CD4-positive, alpha-beta T cell treated with Interleukin-6 at 100 ng/mL for 8 hours (primary cell): ENCODE data around the gene MRPL9.

Source experiments
- DNase-seq: peaks from one replicate; pipeline ENCODE4 v3.0.0-alpha.2; 2020; ENCODE audit warnings: mixed read lengths, low spot score

Gene MRPL9

DNA sequence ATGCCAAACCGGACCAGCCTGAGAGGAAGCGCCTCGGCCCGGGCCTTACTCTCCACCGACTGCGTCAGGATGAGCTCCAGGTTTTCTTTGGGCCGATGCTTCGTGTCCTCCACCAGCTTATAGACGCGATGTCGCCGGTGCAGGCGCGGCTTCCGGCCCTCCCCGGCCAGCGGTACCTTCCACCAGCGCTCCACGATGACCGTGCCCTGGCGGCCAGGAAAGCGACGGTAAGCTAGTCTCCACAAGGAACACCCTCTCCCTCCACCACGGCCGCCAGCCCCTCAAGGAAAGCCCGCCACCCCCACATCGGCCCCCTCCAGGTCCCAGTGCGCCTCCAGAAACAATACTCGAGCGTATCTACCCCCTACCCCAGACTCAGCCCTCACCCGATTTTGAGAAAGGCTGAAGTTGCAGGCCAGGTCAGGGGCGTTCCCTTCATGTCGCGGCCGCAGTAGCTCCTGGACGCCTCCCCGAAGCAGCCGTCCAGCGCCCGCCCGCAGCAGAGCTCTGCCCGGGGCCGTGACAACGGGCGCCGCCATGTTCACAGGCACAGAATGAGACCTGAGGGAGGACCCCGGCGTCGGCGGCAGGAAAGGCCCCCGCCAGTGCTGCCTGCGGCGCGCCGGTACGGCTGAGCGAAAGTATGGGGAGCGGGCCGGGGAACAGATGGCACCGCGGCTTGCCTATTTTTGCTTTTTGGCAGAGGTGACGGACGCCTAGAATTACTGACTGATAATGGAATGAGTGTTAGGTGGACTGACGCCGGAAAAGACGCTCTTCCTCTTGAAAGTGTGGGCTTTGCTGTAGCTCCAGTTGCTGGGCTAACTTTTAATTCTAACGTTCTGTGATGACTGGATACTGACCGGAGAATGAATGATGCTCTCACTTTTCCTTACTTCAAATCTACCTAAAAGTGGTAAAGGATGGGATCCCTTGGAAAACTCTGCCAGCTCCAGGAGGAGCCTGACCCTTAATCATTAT is at the start of gene MRPL9:
TSS of gene MRPL9 (minus strand) at position 556 of the 981 bp plus-strand sequence. CDS start at position 539, 17 bp downstream.
- peak; percentile 79 for DNase-seq

DNA sequence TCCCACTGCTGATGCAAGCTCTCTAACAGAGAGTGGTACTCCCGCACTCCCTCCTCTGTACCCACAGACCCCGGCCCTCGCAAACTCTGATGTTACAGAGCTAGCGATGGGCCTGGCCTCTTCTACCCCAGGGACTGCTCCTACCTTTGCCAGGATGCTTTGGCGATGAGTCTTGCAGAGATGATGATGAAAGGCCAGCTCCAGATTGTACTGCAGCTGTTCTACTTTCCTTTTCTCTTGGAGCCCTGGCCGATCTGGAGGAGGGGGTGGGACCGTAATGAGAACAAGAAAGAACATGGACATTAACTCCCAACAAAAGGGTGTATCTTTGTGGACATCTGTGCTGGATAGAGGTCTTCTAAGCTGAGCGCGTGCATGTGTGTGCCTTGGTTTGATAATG is 47.9 kb upstream of the MRPL9 start:
- DNase-seq, result no peak

DNA sequence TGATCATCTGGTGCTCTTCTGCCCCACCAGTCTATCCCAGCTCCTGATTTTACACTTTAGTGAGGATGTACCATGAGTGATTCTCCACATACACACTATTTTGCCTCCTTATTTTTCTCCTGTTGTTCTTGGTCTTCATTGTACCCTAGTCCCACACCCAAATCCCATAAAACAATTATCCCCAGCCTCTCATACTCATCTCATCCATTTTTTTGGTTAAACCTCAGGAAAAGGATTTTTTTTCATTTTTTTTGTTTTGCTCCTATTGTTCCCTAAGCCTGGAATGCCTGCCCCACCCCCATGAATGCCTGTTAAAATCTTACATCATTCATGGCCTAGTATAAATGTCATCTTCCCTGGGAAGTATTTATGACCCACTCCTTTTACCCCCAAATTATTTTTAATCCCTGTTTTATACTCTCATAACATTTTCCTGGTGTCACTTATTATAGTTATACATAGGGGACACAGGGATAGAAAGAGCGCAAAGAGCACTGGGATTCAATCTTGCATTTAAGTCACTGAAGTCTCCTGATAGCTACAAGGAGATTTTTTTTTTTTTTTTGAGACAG is 46.8 kb upstream of the MRPL9 start:
- DNase-seq, result no peak

DNA sequence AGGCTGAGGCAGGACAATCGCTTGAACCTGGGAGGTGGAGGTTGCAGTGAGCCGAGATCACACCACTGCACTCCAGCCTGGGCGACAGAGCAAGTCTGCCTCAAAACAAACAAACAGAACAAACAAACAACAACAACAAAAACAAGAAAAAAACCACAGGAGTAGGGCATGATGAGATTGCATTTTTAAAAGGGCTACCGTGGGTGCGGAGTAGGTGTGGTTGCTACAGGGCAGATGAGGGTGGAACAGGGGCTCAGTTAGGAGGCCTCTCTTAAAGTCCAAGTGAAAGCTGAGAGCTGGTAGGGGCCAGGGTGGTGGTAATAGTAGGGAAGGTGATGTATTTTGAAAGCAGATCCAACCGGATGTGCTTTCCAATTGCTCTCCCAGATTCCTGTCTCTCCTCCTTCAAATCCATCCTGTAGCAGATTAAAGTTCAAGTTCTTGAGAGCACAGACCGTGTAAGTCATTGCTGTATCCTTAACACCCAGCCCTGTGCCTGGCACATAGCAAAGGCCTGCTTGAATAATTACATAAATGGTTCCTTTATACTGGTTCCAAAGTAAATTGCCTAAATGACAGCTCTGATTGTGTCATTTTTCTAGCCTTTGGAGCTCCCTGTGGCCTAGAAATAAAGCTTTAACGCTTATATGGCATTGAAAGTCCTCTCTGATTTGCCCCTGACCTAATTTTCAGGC is 46.1 kb upstream of the MRPL9 start:
- DNase-seq, result no peak

DNA sequence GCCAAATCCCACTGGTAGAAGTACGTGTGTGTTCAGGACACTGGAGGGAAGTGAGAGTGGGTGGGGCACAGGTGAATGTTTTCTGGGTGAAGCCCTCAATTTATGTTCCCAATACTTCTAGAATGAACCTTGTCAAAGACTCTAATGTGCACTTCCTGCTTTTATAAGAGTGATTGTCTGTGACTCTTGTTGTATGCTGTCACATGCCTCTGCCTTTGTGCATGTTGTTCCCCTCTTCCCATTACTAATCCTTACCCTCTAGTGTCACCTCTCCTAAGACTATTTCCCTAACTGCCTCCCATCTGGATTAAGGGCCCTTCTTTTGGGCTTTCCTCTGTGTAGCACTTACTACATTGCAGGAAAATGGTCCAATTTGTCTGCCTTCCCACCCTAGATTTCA is 44.5 kb upstream of the MRPL9 start:
- DNase-seq, result no peak

DNA sequence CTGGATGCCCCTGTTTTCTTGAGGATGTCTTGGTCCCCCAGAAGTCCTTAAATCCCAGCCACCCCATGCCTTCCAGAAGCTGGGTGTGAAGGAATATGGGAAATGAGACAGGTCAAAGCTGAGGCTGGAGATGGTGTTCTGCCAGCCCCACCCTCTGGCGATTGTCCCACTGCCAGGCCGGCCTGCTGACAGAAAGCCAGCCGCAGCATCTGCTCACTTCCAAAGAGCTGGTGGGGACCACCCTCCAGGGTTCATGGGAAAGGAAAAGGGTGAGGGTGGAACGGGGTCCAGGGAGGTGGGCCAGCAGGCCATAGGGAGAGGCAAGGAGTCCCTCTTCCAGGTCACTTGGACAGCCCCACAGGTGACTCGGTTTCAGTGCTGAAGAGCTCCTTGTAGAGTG is 43.8 kb upstream of the MRPL9 start:
- no peak for DNase-seq

DNA sequence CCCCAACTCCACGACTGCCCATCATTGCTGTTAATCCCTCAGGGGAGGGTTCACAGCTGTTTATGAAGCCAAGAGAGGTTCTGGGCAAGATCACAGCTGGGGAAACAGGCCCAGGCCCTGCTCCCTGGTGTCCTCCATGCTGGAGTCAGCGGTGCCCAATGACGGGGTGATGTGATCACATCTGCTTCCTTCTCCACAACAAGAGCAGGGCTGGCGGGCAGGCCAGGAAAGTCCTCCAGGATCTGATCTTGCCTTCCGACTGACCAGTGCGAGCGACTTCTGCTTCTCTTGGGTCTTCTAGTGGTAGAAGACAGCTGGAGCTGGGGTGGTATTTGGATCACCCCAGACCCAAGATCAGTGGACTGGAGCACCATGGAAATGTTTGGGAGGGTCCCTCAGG is 42.9 kb upstream of the MRPL9 start:
- DNase-seq, result no peak

DNA sequence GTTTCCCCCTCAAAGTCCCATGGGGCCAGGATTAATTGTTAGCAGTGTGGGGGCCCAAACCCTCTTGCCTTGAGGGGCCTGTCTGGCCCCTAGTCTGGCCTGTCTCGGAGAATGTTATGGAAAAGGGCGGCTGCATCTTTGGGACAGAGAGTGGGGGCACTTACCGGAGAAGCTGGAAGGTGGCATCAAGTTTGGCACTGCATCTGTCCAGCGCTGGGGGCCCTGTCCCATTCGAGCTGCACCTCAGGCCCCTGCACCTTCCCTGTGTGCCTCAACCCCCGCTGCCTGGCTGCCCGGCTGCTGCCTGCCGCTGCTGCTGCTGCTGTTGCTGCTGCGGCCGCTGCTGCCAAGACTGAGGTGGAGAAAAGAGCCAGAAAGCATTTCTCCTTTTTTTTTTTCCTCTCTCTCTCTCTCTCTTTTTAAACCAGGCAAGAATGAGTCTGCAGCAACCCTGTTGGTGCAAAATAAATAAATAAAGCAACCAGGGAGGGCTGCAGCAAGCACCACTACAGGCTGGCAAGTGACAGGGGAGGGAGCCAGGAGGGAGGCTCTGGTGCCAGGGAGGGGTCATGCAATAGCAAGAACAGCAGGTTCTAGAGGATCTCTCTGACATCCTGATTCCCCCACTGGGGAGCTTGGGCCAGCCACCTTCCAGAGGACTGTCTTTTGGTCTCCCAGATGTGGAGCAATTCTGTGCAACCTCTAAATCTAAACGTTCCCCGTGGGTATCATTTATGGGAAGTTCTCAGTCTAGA is 41.9 kb upstream of the MRPL9 start, which contains the start of gene LINGO4:
TSS of gene LINGO4 (minus strand) at position 354 of the 755 bp plus-strand sequence. CDS start 2,715 bp downstream, outside the sequence.
- DNase-seq, result no peak

DNA sequence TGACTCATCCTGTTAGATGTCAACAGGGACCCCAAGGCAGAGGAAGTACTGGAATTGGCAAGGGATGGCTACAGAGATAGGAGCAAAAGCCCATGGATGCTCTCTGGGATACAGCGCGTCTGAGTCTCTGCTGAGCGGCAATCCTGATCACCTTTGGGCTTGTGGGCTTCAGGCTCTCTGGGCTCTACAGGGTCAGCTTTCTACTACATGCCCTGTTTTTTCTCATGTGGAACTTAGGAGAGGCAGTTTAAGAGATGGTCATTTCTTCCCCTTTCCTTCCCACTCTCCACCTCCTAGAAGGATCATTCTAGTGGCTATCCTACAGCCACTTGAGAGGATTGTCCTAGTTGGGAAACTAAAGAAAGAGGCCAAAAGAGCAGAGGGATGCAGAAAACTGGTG is 40.6 kb upstream of the MRPL9 start:
- DNase-seq, result no peak

DNA sequence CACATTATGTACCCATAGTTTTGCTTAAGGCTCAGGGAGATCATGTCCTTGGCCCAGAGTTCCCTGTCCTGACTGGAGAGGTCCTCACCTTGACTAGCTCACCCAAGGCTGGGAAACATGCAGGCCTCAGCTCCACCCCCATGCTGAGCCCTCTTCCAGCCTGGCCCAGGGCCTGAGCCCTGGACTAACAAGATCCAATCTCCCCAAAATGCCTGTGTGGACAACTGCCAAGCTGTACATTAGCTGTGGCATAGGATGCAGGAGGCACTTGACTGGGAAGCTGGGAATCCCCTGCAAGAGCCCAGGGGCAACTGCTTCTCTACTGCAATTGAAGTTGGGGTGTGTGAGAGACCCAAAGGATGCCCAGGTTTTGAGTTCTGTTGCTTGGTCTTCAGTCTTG is 39.9 kb upstream of the MRPL9 start:
- no peak for DNase-seq

DNA sequence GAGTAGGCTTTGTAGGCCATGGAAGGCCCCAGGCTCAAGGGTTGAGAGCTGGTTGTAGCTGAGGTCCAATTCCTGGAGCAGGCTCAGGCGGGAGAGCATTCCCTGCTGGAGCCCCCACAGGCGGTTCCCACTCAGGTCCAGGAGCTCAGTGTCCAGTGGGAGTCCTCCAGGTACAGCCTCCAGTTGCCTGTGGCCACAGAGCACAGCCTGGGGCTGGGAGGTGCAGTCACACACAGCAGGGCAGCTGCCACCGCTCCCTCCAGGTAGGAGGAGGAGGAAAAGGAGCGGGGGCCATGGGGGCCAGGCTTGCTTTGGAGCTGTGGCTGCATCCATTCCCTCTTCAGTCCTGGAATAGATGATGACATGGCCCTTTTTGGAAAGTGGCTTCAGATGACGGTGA is 39.1 kb upstream of the MRPL9 start:
- DNase-seq, result no peak

DNA sequence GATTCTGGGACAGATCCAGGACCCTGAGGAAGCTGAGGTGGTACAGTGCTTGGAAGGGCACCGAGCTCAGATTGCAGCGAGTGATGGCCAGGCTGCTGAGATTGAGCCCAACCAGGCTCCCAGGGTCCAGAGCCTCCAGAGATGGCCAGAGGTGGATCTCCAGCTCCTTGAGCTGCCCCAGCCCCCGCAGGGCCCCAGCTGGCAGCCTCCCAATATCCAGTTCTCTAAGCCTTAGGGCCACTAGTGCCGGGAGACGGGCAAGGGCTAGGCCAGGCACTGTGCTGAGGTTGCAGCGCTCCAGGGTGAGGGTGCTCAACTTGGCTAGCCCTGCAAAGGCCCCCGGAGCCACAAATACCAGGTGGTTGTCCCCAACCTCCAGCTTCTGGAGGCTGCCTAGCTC is 38.5 kb upstream of the MRPL9 start:
- no peak for DNase-seq

DNA sequence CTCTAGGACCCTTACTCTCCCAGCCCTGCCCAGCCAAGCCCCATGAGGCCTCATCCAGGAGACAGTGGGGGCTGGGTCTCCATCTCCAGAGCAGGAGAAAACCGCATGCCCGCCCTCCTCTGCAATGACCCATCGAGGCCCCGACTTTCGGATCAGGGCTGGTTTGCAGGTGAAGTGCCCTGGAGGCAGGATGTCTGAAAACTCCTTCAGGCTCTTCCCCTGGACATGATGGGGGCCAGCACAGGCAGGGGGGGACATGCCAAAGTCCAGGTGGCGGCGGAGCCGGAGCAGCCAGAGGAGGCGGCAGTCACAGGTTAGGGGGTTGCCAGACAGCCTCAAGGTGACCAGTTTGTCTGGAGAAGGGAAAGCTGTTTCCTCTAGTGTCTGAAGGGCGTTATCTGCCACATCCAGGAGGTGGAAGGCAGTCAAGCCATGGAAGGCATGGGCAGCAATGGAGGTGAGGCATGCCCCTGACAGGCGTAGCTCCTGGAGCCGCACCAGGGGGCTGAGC is 38.1 kb upstream of the MRPL9 start:
- DNase-seq, result no peak

DNA sequence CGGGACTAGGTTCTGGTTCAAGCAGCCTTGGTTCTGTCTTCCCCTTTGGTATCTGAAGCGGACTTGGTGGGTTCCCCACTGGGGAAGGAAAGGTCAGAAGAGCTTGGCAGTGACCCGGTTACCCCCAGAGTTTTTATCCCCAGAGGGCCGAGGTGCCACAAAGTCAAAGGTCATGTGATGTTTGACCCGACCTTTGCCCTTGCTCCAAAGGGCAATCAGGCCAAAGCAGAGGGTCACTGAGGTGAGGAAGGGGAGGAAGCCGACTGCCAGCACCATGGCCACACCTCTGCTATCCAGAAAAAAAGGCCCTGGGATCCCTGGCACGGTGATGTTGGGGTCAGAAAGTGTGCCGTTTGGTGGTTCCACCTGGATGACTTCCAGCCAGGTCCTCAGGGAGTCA is 37.5 kb upstream of the MRPL9 start:
- no peak for DNase-seq

DNA sequence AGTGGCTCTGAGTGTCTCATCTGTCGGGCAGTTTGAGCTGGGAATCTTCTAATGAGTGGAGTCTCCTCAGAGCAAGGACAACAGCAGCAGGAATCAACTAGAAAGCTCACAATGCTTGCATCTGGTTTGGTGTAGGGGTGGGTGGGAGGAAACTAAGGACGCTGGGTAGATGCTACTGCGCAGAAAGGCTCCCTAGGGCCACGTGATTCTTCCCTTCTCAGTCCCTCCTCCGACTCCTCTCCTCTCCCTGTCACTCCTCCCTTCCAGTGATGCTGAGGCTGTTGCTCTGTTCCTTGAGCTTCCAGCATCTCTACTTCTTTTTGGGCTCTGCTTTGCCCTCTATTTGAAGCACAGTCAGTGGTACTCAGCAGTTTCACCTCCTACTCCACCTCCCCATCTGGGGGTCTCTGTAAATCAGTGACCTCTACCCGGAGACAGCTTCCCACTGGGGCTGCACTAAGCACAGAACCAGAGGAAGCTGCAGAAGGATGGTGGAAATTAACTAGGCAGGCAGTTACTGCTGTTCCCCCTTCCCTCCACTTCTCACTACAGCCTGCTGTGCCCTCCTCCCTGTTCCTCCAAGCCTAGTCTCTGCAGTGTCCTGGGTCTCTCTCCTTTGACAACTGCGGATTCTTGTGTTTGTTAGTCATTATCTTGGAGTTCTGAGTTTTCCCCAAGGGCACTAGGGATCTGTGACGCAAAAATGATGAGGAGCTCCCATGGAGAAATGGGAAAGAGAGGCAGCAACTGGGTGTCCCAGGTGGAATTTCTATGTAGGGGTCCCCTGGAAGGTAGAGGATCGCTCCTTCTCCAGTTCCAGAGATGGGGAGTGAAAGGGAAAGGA is 36.1 kb upstream of the MRPL9 start:
- DNase-seq, result no peak

DNA sequence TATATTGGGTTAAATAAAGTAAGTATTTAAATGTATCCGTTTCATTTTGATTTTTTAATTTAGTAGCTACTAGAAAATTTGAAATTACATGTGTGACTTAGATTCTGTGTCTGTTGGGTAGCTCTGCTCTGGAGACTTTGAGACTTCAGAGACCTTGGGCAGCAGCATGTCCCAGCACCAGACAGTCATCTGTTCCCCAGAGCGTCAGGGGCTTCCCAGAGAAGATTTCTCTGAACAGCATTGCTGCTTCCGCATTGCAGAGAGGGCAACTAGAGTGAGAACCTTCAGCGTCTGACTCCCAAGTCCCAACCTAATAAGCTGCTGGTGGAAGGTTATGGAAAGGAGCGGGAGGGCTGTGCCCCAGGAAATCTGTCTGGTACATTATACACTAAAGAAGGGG is 35.3 kb upstream of the MRPL9 start:
- no peak for DNase-seq

DNA sequence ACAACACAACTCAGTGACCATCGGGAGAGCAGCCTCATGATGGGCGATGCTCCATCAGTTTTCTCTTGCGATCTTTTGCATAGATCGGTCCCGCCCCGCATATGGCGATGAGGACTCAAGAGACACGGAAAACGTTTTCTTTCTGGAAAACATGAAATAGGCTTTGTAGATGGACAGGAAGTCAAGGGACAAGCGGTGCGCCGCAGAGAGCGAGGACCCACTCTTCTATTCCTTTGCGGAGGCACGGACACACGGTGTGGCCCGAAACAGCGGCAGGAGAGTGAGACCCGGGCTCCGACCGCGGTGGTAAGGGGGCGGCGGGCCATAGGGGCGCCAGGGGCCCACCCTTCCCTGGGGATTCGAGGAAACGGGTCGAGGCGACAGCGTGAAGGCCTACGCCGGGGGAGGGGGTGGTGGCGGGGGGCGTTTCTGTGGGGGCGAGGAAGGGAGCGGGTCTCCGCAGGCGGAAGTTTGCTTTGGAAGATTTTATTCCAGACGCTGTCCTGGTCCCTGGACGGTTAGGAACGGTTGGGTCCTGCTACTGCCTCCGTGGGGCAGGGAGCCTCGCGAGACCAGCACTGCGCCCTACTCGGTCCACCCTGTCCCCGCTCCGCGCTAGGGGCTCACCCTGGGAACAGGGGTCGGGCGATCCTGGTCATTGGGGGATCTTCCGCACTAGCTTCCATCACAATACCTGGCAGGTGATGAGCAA is 27.8 kb upstream of the MRPL9 start:
- no peak for DNase-seq

DNA sequence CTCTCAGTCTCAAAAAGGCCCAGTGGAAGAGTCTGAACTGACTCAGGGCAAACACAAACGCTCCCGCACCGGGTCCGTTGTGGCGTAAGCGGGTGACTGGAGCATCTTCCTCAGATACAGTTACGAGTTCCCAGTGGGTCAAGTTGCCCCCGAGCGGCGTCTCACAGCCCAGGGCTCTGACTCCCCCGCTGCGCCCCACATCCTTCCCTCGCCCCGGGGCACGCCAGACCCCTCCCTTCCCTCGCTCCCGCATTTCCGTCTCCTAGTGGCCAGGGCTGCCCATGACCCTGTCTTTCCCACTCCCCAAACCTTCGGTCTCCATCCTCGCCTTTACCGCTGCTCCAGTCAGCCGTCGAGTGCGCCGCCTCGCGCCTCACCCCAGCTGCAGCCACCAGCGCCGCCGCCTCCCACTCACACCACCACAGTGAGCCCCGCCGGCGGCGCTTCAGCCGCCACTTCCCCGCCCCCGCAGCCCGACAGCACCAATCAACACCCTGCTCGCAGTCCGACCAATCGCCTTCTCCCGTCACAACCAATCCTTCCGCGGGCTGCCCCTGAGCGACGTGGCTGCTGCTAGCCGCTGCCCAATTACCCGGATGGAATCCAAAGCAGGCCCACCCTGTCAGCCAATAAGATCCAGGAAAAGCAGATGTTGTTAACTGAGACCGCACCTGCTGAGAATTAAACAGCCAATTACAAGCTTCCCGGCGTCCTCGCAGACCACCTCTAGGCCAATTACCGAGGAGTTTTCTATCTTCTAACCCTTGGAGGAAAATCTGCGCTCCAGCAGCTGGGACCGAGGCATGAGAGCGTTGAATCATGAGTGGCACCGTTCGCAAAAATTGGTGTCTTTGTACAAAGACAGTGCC is 27.0 kb upstream of the MRPL9 start, which contains the start of gene TDRKH:
TSS of gene TDRKH (minus strand) at position 430 of the 869 bp plus-strand sequence. CDS start 7,478 bp downstream, outside the sequence.
- DNase-seq, result peak; percentile 99

DNA sequence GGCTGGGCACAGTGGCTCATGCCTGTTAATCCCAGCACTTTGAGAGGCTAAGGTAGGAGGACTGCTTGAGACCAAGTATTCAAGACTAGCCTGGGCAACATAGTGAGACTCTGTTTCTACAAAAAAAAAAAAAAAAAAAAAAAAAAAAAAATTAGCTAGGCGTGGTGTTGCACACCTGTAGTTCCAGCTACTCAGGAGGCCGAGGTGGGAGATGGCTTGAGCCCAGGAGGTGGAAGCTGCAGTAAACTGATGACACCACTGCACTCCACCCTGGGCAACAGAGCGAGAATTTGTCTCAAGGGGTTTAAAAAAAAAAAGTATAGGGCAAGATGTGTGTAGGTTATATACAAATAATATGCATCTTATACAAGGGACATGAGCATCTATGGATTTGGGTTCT is 24.4 kb upstream of the MRPL9 start:
- no peak for DNase-seq
